ENCODE measurements around the gene ANXA6.

ANXA6 gene

DNA sequence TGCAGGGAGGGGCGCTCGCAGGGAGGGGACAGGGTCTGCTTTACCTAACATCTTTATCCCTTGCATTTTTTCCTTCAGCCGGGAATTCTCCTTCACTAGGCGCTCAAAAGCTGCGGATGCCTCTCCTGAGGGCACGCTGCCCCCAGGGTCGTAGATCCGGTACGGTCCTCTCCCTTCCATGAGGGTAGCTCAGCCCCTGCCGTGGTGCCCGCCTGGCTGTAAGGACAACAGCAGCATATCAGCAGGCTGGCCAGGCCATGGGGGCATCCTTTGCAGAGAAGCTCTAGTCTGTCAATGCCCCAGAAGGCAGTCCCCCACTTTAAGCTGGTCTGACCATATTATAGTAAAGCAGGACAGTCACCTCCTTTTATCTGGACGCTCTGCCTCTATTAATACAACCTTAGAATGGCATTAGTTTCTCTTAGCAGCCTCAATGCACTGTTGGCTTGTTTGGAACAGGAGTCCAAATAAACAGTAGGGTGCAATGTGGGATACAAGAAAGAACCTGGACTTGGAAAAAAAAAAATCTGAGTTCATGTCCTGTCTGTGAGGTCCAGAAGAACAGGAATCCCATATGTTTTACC, 92.6 kb downstream of the ANXA6 start:
- no peak for DNase-seq (ENCODE audit: low read depth in 2 of 2)

DNA sequence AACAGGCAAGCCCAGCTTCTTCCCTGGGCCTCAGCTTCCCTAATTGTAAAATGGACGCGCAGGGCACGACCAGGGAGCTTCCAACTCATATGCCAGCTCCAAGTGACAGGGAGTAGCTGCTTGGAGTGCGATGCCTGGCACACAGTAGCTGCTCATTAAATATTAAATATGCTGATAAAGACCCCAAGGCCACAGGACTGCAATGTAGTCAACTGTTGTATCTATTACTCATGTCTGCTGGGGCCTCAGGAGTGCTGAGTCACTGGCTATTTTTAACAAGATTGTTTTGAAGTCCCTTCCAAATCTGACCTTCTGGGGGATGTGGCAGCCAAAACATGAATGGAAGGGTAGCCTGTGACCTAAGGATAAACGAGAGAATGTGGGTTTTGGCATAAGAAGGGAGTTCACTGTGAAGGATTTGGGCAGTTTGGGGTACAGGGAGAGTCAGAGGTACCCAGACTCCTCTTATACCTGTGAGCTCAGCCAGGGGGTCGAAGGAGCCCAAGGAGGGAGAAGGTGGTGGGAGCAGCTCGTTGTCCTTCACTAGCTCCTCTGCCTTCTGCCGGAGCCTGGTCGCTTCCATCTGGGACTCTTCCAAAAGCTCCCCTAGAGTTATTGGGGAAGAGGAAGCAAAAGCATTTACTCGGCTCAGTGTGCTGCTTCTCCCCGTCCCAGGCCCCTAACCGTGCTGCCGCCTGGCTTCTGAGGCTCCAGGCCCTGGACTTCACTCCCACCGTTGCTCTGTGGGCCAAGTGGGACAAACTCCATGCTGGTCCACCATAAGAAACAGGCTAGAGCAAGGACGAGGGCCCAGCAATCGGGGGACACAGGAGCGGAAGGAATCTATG, 94.2 kb downstream of the ANXA6 start:
- DNase-seq (ENCODE audit: low read depth in 2 of 2), result no peak

DNA sequence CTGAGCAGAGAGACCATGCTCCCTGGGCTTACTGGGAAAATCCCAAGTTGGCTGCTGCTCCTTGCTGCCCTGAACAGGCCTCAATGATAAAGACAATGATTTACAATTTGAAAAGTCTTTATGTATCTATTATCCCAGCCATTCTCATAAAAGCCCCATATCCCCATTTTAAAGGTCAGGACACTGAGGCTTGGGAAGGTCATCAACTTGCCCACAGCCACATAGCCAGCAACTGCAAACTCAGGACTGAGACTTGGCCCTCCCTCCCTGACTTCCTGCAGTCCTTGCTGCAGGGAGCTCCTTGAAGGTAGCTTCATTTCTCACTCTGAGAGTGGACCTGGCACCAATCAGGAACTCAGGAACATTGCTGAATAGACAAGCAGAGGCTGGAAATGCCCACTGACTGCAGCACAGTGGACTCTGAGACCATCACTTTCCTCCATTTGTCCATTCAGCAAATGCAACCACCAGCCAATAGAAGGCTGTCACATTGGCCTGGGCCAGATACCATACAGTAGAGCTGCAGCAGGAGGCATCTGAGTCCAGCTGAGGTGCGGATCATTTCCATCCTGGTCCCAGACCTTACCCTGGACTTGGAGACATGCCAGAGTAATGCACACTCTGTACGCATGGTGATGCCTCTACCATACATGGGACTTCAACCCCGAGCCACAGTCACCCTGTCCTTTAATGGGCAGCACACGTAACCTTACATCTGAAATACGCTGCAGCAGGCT, 95.0 kb downstream of the ANXA6 start:
- DNase-seq (ENCODE audit: low read depth in 2 of 2), result no peak

DNA sequence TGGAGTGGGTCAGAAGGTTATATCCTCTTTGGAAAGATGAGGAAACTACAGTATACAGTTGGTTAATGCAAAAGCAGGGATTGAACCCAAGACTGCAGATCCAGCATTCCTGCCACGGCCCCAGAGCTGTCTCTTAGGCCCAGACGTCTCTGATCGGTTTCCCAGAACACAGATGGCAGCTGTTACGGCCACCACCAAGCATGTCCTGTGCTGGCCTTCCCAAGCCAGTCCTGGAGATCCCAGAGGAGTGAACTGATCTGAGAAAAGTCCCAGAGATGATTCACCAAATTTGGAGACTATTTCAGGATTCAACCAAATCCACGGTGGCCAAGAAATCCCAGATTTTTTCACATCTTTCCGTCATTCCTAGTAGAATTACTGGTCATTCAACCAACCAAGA, 96.8 kb downstream of the ANXA6 start:
- DNase-seq (ENCODE audit: low read depth in 2 of 2), result no peak

DNA sequence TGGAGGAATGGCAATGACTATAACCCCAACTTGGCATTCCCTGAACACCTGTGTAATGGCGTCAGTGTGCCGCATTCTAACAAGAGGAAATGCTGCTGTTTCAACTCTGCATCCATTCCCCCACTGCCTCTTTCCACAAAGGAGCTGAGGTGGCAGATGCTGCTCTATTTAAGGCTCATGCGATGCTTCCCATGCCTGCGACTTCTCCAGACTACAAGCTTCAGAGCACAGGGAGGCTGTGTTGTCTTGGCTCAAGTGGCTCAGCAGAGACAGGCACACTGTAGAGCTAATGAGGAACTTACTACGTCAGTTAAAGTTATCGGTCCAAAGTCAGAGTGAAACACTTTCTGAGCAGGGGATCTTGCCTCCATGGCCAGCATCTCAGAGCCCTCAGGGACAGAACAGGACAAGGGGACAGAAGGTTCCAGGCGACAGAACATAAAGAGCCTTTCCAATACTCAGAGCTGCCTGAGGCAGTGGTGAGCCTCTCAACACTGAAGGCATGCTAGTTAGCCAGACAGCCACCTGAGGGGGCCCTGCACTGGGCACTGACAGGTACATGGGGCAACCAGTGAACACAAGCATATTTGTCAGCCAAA, 98.6 kb downstream of the ANXA6 start:
- DNase-seq (ENCODE audit: low read depth in 2 of 2), result no peak

DNA sequence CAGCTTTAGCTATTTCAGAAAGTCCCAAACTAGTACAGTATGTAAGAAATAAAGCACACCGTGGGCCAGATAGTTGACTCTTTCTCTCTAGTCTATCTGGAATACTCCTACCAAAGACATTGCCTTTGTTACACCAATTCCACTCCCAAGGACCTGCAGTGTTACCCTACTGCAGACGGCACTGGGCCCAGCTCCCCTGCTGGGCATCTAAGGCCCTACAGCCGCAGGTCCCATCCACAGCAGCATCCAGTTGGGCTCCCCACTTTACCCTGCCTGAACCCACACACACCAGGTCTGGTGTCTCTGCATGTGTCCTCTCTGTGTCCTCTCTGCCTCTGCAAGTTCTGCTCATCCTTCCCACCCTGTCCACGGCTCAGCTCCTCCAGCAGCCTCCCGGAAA, 99.3 kb downstream of the ANXA6 start:
- no peak for DNase-seq (ENCODE audit: low read depth in 2 of 2)

DNA sequence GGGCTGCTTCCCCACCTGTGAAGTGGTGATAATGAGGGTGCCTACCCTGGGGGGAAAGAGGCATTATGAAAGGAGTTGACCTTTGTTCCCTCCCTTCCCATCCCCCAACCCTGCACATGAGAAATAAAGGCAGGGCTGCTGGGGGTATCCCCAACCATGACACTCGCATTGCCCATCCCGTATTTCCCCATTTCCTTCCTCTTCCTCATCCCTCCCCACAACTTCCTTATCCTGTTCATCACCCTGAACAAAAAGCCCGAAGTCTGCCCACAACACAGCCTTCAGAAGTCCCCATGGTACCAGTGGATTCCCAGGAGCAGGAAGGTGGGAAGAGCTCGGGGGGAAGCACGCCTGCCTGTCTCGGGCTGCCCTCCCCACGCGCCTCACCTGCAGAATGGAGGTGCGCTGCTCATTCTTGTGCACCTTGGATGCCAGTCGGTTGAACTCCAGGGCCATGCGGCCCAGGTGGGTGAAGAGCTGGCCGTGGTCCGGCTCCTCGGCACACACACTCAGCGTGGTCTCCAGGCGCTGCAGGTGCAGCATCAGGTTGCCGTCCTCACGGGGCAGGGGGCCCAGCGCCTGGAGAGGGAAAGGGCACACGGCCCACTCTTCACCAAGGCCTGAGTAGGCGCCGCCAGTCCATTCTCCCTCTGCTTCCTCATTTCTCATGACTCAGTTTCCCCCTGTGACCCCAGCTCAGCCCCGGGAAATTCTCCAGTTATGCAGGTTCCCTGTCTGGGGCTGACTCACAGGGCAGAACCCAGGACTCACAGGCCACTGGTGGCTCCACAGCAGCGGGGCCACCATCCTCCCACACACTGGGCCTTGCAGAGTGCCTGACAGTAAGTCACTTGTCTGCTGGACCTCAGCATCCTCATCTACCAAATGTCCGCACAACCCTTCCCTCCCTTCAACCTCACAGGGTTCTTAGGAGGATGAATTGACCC, 100.9 kb downstream of the ANXA6 start:
- DNase-seq (ENCODE audit: low read depth in 2 of 2), result no peak

DNA sequence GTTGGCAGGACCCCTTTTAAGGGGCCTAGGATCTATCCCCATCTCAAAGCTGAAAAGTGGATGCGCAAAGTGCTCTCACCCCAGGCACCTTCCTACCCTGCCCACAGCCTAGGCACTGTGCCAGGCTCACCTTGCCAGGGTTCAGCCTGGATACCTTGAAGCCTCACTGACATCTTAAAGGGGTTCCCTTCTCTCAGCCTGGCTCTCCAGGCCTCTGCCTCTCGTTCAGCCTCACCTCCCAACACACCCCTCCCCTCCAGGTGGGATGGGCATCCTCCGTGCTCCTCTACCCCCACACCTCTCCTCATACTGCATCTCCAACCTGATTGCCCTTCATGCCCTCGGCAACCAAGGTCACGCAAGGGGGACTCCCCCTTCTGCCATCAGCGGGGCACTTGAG, 102.2 kb downstream of the ANXA6 start:
- no peak for DNase-seq (ENCODE audit: low read depth in 2 of 2)

DNA sequence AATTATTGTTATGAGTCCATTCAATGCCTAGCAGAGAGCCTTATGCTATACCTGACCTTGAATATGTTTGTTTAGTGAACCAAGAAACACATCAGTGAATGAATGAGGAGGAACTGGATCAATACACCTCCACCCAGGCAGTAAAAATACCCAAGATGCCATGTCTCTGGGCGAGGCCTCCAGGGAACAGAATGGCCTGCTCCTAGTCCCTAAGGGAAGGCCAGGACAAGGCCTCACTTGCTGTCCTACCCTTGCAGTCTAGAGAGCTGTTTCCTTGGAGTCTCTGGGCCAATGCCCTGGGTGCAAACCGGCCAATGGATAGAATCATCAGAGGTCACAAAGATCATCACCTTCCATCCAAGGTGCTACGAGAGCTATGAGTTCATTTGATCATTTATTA, 102.9 kb downstream of the ANXA6 start:
- no peak for DNase-seq (ENCODE audit: low read depth in 2 of 2)

DNA sequence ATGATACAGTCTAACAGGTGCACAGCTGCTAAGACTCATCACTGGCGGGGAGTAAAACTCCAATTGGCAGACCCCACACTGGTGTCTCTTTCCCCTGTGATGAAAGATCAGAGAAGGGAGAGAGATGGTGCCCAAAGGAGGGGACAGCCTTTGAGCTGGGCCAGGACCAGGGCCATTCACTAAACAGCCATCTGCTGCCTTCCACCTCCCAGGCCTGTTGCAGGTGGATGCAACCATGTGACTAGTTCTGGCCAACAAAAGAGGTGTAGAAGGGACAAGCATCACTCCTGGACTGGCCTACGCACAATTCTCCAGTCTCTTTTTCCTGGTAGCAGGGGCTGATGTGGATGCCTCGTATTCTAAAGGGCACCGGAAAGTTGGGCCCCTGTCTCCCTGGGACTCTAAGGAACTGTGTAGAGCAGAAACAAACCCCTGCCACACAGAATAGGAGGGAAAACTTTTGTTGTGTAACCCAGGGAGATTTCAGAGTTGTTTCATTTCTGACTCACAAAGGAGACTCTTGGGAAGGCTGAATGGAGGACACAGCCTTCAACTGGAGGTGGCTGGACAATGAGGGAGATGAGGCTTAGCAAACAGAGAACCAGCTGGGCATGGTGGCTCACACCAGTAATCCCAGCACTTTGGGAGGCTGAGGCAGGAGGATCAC, 103.7 kb downstream of the ANXA6 start:
- DNase-seq (ENCODE audit: low read depth in 2 of 2), result no peak

DNA sequence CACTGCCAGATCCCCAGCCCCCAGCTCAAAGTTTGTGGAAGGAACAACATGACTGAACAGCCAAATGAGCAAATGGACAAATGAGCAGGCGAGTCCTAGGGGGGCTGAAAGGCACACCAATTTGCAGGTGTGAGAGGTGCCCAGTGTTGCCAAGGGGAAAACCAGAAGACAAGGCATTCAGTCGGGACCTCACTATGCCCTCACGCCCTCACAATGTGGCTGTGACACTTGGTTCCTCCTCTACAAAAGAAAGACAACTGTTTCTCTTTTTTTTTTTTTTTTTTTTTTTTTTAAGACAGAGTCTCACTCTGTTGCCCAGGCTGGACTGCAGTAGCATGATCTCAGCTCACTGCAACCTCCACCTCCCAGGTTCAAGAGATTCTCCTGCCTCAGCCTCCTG, 104.7 kb downstream of the ANXA6 start:
- no peak for DNase-seq (ENCODE audit: low read depth in 2 of 2)

DNA sequence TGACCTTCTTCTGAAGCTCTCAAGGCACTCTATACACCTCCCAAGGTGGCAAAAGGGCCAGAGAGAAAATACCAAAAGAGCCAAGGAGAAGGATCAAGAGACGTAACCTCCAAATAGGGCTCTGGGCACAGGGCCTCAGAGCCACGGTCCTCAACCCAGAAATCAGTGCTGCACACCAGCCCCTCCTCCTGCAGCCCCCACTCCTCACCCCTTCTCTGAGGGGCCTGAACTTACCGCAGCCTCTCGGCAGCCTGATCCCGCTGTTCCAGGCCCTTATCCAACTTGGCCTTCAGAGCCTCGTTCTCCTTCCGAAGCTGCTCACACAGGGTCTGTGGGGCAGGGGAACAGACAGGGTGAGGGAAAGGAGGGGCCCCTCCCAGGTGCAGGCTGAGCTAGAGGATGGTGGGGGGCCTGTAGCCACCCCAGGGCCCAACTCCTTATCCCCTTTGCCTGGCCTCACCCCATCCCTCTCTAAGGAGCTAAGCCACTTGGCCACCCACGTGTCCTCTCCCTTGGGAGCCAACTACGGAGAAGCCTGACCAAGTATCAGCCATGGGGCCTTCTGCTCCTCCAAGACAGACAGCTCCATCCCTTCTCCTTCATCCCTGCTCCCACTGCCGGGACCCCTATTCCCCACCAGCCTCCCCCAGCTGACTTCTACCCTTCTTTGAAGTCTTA, 105.5 kb downstream of the ANXA6 start:
- DNase-seq (ENCODE audit: low read depth in 2 of 2), result no peak

DNA sequence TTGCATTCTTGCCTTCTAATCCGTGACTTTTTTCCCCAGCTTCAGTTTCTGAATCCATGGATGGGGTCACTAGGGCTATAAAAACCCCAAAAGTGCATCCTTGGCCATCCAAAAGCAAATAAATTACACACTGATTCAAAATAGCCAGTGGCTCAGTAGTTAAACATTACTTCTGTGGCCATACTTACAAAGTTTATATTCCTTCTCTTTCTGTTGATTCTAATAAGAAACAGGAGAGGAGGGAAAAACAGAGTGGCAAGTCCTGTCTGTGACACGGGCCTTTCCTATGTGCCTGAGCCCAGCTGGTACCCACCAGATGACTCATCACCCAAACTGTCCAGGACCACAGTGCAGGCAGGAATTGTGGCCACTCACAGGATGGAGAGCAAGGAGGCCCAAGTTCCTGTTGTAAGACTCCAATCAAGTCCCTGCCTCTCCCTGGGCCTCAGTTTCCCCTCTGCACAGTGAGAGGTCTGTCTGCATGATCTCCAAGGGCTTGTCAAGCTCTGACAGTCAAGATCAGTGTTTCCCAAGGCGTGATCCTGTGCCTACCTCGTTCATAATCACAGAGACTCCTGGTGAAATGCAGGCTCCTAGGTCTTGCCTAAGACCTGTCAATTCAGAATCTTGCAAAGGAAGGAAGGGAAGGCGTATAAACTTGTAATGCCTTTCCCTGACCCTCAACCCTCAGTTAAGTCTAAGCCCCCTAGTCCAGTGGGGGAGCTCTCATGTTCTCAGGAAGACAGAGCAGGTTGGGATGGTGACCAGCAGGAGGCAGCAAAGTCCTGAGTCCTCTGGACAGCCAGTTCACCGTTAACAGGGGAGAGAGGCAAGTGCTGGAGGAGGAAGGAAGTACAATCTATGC, 106.3 kb downstream of the ANXA6 start:
- peak; percentile 52 to 60 for DNase-seq (ENCODE audit: low read depth in 2 of 2)
